Measurements from ENCODE around the gene HS3ST5.

DNA sequence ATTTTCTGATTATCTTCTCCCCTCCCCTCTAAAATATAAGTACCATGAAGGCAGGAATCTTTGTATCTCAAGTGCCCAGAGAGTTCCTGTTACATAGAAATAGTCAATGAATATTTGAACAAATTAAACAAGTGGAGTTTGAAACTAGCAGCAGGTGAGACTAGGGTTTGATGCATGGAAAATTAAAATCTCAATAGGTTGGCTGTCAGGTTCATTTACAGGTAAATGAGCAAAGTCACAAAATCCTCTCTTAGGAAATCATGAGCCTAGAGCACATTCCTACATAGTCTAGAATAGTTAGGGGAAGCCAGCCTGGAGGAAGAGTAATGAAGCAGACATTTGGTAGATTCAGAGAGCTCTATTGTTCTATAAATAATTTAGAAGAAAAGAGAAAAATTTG, 140.4 kb downstream of the HS3ST5 start:
- TF ChIP-seq, protein P1, sequence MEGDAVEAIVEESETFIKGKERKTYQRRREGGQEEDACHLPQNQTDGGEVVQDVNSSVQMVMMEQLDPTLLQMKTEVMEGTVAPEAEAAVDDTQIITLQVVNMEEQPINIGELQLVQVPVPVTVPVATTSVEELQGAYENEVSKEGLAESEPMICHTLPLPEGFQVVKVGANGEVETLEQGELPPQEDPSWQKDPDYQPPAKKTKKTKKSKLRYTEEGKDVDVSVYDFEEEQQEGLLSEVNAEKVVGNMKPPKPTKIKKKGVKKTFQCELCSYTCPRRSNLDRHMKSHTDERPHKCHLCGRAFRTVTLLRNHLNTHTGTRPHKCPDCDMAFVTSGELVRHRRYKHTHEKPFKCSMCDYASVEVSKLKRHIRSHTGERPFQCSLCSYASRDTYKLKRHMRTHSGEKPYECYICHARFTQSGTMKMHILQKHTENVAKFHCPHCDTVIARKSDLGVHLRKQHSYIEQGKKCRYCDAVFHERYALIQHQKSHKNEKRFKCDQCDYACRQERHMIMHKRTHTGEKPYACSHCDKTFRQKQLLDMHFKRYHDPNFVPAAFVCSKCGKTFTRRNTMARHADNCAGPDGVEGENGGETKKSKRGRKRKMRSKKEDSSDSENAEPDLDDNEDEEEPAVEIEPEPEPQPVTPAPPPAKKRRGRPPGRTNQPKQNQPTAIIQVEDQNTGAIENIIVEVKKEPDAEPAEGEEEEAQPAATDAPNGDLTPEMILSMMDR (IDR thresholded peaks at IDR 0.05 in 2 of 3, conservative IDR thresholded peaks at IDR 0.05 in 1 of 3; ENCODE audit: borderline replicate concordance in 1 of 3, insufficient read depth in 1 of 3, low read depth in 2 of 3, low read length in 2 of 3) = no peak
- no peak for TF ChIP-seq POLR2A (IDR thresholded peaks at IDR 0.05; ENCODE audit: borderline replicate concordance, extremely low read depth, insufficient read depth, insufficient read length)
- TF ChIP-seq, protein P2, sequence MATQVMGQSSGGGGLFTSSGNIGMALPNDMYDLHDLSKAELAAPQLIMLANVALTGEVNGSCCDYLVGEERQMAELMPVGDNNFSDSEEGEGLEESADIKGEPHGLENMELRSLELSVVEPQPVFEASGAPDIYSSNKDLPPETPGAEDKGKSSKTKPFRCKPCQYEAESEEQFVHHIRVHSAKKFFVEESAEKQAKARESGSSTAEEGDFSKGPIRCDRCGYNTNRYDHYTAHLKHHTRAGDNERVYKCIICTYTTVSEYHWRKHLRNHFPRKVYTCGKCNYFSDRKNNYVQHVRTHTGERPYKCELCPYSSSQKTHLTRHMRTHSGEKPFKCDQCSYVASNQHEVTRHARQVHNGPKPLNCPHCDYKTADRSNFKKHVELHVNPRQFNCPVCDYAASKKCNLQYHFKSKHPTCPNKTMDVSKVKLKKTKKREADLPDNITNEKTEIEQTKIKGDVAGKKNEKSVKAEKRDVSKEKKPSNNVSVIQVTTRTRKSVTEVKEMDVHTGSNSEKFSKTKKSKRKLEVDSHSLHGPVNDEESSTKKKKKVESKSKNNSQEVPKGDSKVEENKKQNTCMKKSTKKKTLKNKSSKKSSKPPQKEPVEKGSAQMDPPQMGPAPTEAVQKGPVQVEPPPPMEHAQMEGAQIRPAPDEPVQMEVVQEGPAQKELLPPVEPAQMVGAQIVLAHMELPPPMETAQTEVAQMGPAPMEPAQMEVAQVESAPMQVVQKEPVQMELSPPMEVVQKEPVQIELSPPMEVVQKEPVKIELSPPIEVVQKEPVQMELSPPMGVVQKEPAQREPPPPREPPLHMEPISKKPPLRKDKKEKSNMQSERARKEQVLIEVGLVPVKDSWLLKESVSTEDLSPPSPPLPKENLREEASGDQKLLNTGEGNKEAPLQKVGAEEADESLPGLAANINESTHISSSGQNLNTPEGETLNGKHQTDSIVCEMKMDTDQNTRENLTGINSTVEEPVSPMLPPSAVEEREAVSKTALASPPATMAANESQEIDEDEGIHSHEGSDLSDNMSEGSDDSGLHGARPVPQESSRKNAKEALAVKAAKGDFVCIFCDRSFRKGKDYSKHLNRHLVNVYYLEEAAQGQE (IDR thresholded peaks at IDR 0.05; ENCODE audit: low read depth) = no peak
- no peak for TF ChIP-seq YY1 (IDR thresholded peaks at IDR 0.05; ENCODE audit: extremely low read depth, insufficient replicate concordance, low read depth, low read length)
- no peak for TF ChIP-seq POLR2AphosphoS5 (IDR thresholded peaks at IDR 0.05; ENCODE audit: low read depth, low read length)
- TF ChIP-seq EZH2 (IDR thresholded peaks at IDR 0.05) = no peak
- TF ChIP-seq FOSL1 (IDR thresholded peaks at IDR 0.05; ENCODE audit: low read depth) = no peak
- no peak for TF ChIP-seq TCF7L2 (IDR thresholded peaks at IDR 0.05; ENCODE audit: borderline replicate concordance, extremely low read depth, insufficient read depth, insufficient read length)
- TF ChIP-seq, protein P3, sequence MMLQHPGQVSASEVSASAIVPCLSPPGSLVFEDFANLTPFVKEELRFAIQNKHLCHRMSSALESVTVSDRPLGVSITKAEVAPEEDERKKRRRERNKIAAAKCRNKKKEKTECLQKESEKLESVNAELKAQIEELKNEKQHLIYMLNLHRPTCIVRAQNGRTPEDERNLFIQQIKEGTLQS (IDR thresholded peaks at IDR 0.05) = no peak
- no peak for TF ChIP-seq ZNF274 (IDR thresholded peaks at IDR 0.05; ENCODE audit: low read depth, low read length)
- TF ChIP-seq RAD21 (IDR thresholded peaks at IDR 0.05; ENCODE audit: low read depth) = no peak
- TF ChIP-seq SP1 (IDR thresholded peaks at IDR 0.05; ENCODE audit: low read depth) = no peak

Data from HCT116 (cell line).